GM23248 (cell line): ENCODE results near the gene KY. TPM values are rescaled to one million over a fixed set of nuclear protein-coding genes. Genes with fewer than 3 reads are reported as not detected.

Source experiments
- DNase-seq: peaks from one replicate; pipeline ENCODE4 v3.0.0-alpha.2; 2015
- H2AFZ ChIP-seq: fragments of 200-600 bp; sonication (generic); 2 replicates; pipeline ENCODE4 v1.6.1; 2016; ENCODE audit warnings: antibody characterized with exemption
- H3F3A ChIP-seq: fragments of 200-600 bp; sonication (generic); 2 replicates; pipeline ENCODE4 v1.6.1; 2016; ENCODE audit warnings: mild to moderate bottlenecking, antibody characterized with exemption, mixed run types; ENCODE audit not compliant: insufficient read depth
- H3K27ac ChIP-seq: fragments of 200-600 bp; sonication (generic); 2 replicates; pipeline ENCODE4 v1.5.1; 2016; ENCODE audit warnings: mild to moderate bottlenecking
- H3K27me3 ChIP-seq: fragments of 200-600 bp; sonication (generic); replicated peaks from 2 replicates; pipeline ENCODE4 v1.6.1; 2016; ENCODE audit warnings: mild to moderate bottlenecking; ENCODE audit not compliant: insufficient read depth
- H3K36me3 ChIP-seq: fragments of 200-600 bp; sonication (generic); 2 replicates; pipeline ENCODE4 v1.6.1; 2016; ENCODE audit warnings: low read depth, mild to moderate bottlenecking
- H3K4me1 ChIP-seq: fragments of 200-600 bp; sonication (generic); 2 replicates; pipeline ENCODE4 v1.6.1; 2016; ENCODE audit warnings: mild to moderate bottlenecking; ENCODE audit not compliant: insufficient read depth
- H3K4me2 ChIP-seq: fragments of 200-600 bp; sonication (generic); one replicate; pipeline ENCODE4 v1.6.1; 2016; ENCODE audit warnings: mild to moderate bottlenecking; ENCODE audit not compliant: unreplicated experiment
- H3K4me3 ChIP-seq: fragments of 200-600 bp; sonication (generic); 2 replicates; pipeline ENCODE4 v1.5.1; 2016; ENCODE audit warnings: mild to moderate bottlenecking
- H3K79me2 ChIP-seq: fragments of 200-600 bp; sonication (generic); 2 replicates; pipeline ENCODE4 v1.6.1; 2016; ENCODE audit warnings: mild to moderate bottlenecking; ENCODE audit not compliant: insufficient read depth
- H3K9ac ChIP-seq: fragments of 200-600 bp; sonication (generic); 2 replicates; pipeline ENCODE4 v1.6.1; 2016; ENCODE audit warnings: mild to moderate bottlenecking
- H3K9me2 ChIP-seq: fragments of 200-600 bp; sonication (generic); 2 replicates; pipeline ENCODE4 v1.6.1; 2016; ENCODE audit warnings: mixed run types, mild to moderate bottlenecking, moderate library complexity; ENCODE audit not compliant: insufficient read depth
- H3K9me3 ChIP-seq: fragments of 200-600 bp; sonication (generic); one replicate; pipeline ENCODE4 v1.6.1; 2017; ENCODE audit warnings: low read depth
- H4K20me1 ChIP-seq: fragments of 200-600 bp; sonication (generic); 2 replicates; pipeline ENCODE4 v1.6.0; 2016; ENCODE audit not compliant: insufficient read depth
- EZH2 ChIP-seq: fragments of 200-600 bp; sonication (generic); IDR thresholded peaks from 2 replicates; pipeline ENCODE4 v1.6.1; 2018; ENCODE audit warnings: antibody characterized with exemption, mild to moderate bottlenecking; ENCODE audit not compliant: insufficient read depth, poor library complexity, severe bottlenecking
- EZH2phosphoT487 ChIP-seq: fragments of 200-600 bp; sonication (generic); IDR thresholded peaks from 2 replicates; pipeline ENCODE4 v1.6.1; 2018; ENCODE audit warnings: antibody characterized with exemption, moderate library complexity, mild to moderate bottlenecking, low read depth; ENCODE audit not compliant: insufficient read depth
- WGBS, 2 experiments: methylation state at CpG; one replicate each; pipeline ENCODE4 v1.1.6; 2015 to 2017; ENCODE audit warnings: low lambda C conversion rate in 2 of 2, low coverage in 1 of 2; ENCODE audit errors: missing lambda C conversion rate in 2 of 2; 5-methylcytosine and 5-hydroxymethylcytosine counted together
- in situ Hi-C: fragments of 300-500 bp; cut with MboI; formaldehyde crosslinking; loops from 2 replicates; pipeline ENCODE4 v1.15.0; 2020
- polyA plus RNA-seq: library from polyadenylated mRNA; unstranded; fragments of >200 nt; fragmentation: Nextera tagmentation; extraction: Ambion mirVana; gene quantifications from 2 replicates; pipeline ENCODE4 v1.2.1, GENCODE V29; 2016
- total RNA-seq: library from RNA; depleted of rRNA; stranded (reverse); fragments of >200 nt; shearing (Covaris generic); gene quantifications from 2 replicates; pipeline ENCODE4 v1.2.3, GENCODE V29; 2014; rRNA removed

Gene KY
- total and polyA plus RNA-seq, 2 experiments from 2014 or later, result 0.65 to 0.76 TPM

- no peak overlapping the region for H3K9ac ChIP-seq
- no peaks in the 10 kb centered on the region for H3K9me2 ChIP-seq
- no peaks in the 10 kb centered on the region for H3K4me1 ChIP-seq
- H3K36me3 ChIP-seq, result 0 out of 2 replicates have a peak, but pooled peaks cover 4% of the 10 kb centered on the region
- DNase-seq, result no peak
- H2AFZ ChIP-seq, result no peak overlapping the region
- no peaks in the 10 kb centered on the region for H3K27me3 ChIP-seq
- H4K20me1 ChIP-seq, result no peaks in the 10 kb centered on the region
- WGBS, 2 experiments, result 97 to 98% methylated on average over 3 of the region's 3 CpGs
- H3F3A ChIP-seq, result no peaks in the 10 kb centered on the region
- no peaks in the 10 kb centered on the region for H3K9me3 ChIP-seq
- no peak overlapping the region for H3K27ac ChIP-seq
- no peak overlapping the region for H3K4me2 ChIP-seq
- no peaks in the 10 kb centered on the region for H3K79me2 ChIP-seq
- TF ChIP-seq EZH2, result no peak
- no peak for TF ChIP-seq EZH2phosphoT487
- in situ Hi-C loops, result no loop called here
- H3K4me3 ChIP-seq, result no peak overlapping the region
These were observed 91.2 kb downstream of the KY start for GRCh38 chr3:134559591-134559990.

Other genes starting within 250 kb of the KY start
- gene ANAPC13, start 165.0 kb downstream of the KY start, total RNA-seq, result 93.5 and 108 TPM in 2 replicates
- 197 and 201 TPM in 2 replicates for gene ANAPC13, start 165.0 kb downstream of the KY start, polyA plus RNA-seq
- 12.6 and 21.0 TPM in 2 replicates for gene CEP63, start 165.0 kb downstream of the KY start, total RNA-seq
- gene CEP63, start 165.0 kb downstream of the KY start, polyA plus RNA-seq, result 28.8 and 29.7 TPM in 2 replicates
- 0.43 and 1.6 TPM in 2 replicates for gene EPHB1, start 144.2 kb upstream of the KY start, total RNA-seq
- gene EPHB1, start 144.2 kb upstream of the KY start, polyA plus RNA-seq, result 0.81 and 1.1 TPM in 2 replicates